ENCODE measurements around the gene RTRAF. TPM values are rescaled to one million over a fixed set of nuclear protein-coding genes. Genes with fewer than 3 reads are reported as not detected.

The RTRAF gene
- total and polyA plus RNA-seq, 9 of the 15 experiments (the other 6 are each of a cell fraction or from before 2014, with no cell fraction given), result 126 to 204 (median 155) TPM

DNA sequence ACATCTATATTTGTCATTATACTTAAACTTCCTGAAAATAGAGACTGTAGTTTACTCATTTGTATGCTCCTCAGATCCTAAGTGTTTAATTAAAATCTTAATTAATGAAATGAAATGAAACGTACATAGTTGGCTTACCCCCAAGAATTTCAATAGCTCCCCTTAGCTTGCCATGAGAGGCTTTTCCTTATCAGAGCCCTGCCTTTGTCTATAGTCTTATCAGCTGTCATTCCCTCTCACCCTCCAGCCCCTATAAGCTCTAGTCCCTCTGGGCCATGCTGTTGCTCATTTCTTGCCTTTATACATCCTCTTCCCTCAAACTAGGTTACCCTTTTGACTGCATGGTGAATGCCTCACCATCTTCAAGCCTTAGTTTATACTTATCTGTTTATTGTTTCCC is 1.1 kb upstream of the RTRAF start (continued):
- TF ChIP-seq, protein P1, sequence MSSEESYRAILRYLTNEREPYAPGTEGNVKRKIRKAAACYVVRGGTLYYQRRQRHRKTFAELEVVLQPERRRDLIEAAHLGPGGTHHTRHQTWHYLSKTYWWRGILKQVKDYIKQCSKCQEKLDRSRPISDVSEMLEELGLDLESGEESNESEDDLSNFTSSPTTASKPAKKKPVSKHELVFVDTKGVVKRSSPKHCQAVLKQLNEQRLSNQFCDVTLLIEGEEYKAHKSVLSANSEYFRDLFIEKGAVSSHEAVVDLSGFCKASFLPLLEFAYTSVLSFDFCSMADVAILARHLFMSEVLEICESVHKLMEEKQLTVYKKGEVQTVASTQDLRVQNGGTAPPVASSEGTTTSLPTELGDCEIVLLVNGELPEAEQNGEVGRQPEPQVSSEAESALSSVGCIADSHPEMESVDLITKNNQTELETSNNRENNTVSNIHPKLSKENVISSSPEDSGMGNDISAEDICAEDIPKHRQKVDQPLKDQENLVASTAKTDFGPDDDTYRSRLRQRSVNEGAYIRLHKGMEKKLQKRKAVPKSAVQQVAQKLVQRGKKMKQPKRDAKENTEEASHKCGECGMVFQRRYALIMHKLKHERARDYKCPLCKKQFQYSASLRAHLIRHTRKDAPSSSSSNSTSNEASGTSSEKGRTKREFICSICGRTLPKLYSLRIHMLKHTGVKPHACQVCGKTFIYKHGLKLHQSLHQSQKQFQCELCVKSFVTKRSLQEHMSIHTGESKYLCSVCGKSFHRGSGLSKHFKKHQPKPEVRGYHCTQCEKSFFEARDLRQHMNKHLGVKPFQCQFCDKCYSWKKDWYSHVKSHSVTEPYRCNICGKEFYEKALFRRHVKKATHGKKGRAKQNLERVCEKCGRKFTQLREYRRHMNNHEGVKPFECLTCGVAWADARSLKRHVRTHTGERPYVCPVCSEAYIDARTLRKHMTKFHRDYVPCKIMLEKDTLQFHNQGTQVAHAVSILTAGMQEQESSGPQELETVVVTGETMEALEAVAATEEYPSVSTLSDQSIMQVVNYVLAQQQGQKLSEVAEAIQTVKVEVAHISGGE (CRISPR knock-in tag; IDR thresholded peaks at IDR 0.05), result no peak
- TF ChIP-seq, protein P2, sequence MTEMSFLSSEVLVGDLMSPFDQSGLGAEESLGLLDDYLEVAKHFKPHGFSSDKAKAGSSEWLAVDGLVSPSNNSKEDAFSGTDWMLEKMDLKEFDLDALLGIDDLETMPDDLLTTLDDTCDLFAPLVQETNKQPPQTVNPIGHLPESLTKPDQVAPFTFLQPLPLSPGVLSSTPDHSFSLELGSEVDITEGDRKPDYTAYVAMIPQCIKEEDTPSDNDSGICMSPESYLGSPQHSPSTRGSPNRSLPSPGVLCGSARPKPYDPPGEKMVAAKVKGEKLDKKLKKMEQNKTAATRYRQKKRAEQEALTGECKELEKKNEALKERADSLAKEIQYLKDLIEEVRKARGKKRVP (CRISPR knock-in tag; IDR thresholded peaks at IDR 0.05), result no peak
- no peak for TF ChIP-seq STAT5B (CRISPR knock-in tag; IDR thresholded peaks at IDR 0.05)

DNA sequence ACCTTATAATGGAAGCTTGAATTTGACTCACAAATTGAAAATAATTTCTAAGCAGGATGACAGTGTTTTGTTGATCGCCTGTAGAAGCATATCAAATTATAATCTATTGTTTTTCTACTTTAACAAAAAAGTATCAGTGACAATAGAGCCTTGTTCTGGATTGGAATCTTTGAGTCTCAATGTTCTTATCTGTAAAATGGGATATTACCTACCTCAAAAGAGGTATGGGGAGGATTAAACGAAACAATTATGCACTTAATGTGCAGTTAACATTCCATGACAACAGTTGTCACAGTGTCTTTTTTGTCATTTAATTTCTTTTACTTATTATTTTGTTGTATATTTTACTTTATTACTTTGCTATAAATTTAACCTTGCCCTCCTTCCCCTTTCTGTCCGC is 1.1 kb downstream of the RTRAF start:
- BruUV-seq (replicated peaks), result TSS peak; percentile 36

More for the DNA sequence above, 1.1 kb downstream of the RTRAF start:
- H3K9ac ChIP-seq (ENCODE audit: insufficient read depth in 1 of 2, low read depth in 2 of 2, low read length in 2 of 2), result peak overlapping the region in 1 of 2 experiments; percentile 87; a peak in 2 of 4 replicates
- no peaks in the 10 kb centered on the region for H3K9me3 ChIP-seq (replicated peaks; ENCODE audit: control insufficient read depth, insufficient read depth, low read depth, low read length)
- intact Hi-C loops (cut with micrococcal nuclease) (loop anchor here (10.0 kb wide), 1 partner anchor 284 kb away; no protein-coding TSS in a partner anchor), in situ Hi-C loops (cut with MboI) (no loop called here)
- H3K4me3 ChIP-seq, result peak overlapping the region; percentile 95
- no peaks in the 10 kb centered on the region; the same call in 1 of the 2 replicates for H4K20me1 ChIP-seq (replicated peaks; ENCODE audit: control insufficient read depth, insufficient read depth, low read length)
- H3K27ac ChIP-seq (ENCODE audit: extremely low read depth, low read depth, low read length), result no peak overlapping the region
- peak overlapping the region; percentile 97 for H3K4me2 ChIP-seq (ENCODE audit: insufficient read depth, low read length)
- H3K79me2 ChIP-seq (ENCODE audit: control insufficient read depth, insufficient read depth, low read length), result peaks cover 33% of the 10 kb centered on the region
- ATAC-seq, result no peak
- H2AFZ ChIP-seq (ENCODE audit: low read depth, low read length), result no peak overlapping the region
- TF ChIP-seq U2AF2 (optimal IDR thresholded peaks at IDR 0.05; ENCODE audit: low read depth, low read length) (no peak), ZKSCAN8 (CRISPR knock-in tag; IDR thresholded peaks at IDR 0.05) (no peak), RBM25 (IDR thresholded peaks at IDR 0.05; ENCODE audit: low read depth, low read length, severe bottlenecking) (peak; percentile 87), IRF2 (CRISPR knock-in tag; IDR thresholded peaks at IDR 0.05) (no peak), ZBED1 (IDR thresholded peaks at IDR 0.05) (no peak)
- ChIA-PET CTCF (ENCODE audit: low intra/inter-chr PET ratio) (no interaction called here), POLR2A (no interaction called here)
- DNase-seq (ENCODE audit: extremely low read depth in 1 of 4, low spot score in 3 of 4), result no peak
- H3K27me3 ChIP-seq (ENCODE audit: control insufficient read depth in 2 of 2, insufficient read depth in 2 of 2, low read length in 2 of 2), result no peaks in the 10 kb centered on the region
- no peak for FAIRE-seq
- H3K4me1 ChIP-seq (replicated peaks in 1 of 2; ENCODE audit: control insufficient read depth in 2 of 2, insufficient read depth in 2 of 2, low read length in 2 of 2), result no peaks in the 10 kb centered on the region; a peak in 1 of 5 replicates
- no peaks in the 10 kb centered on the region for H3K9me1 ChIP-seq (ENCODE audit: control insufficient read depth, insufficient read depth, low read length)
- WGBS (ENCODE audit: insufficient coverage, low coverage, missing lambda C conversion rate), result 32% methylated on average over 3 of the region's 3 CpGs
- peaks cover 40% of the 10 kb centered on the region; the same call in 2 of the 3 replicates for H3K36me3 ChIP-seq (ENCODE audit: control insufficient read depth, insufficient read depth, low read length)

Measured in K562 (cell line).